GM19463 (cell line): ENCODE measurements around the gene EYS.
A peak's percentile ranks its signal among the peaks of the same experiment; 100 is the strongest.

ENCODE experiments used
- ATAC-seq: cut with Tn5 transposase; IDR thresholded peaks from one replicate; pipeline ENCODE4 v1.9.1; 2021; ENCODE audit warnings: mild to moderate bottlenecking, moderate library complexity; ENCODE audit not compliant: unreplicated experiment

The EYS gene

DNA sequence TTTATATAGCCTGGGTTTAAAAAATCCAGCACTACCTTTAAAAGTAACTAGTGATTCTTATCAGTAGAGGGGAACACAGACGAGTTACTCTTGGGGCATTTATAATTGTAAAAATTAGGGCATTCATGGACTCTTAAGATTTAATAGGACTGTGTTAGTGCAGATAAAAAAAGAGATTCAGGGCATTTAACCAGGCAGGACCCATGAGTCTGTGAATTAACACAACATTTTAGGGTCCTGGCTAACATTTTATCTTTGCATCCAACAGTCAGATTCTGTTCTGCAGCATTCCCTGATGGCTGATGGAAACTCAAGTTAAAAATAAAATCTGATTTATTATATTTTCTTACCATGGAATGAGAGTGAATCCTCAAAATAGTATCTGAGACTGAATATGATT is 1297.1 kb downstream of the EYS start:
- ATAC-seq = no peak

- ATAC-seq = no peak
Measured at GRCh38 chr6:64404396-64404795, 1302.6 kb downstream of the EYS start.

DNA sequence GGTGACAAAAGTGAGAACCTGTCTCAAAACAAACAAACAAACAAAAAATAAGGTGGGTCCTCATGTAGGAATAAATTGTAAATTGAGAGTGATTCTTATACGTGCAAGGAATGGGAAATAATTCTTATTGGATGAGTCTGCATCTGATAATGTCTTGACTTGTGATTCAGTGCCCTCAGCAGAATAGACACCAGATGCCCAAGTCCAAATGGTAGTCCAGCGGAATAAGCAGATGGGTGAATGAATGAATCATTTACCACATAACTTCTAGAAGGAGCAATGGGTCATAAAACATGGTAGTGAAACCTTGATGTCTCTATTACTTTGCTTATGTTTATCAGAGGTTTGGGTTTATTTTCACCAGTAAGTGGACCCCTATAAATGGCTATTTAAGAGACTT is 1323.7 kb downstream of the EYS start:
- no peak for ATAC-seq

GRCh38 chr6:64376394-64376793 is 1330.6 kb downstream of the EYS start:
- ATAC-seq = no peak

GRCh38 chr6:64357430-64357829 is 1349.6 kb downstream of the EYS start:
- no peak for ATAC-seq

DNA sequence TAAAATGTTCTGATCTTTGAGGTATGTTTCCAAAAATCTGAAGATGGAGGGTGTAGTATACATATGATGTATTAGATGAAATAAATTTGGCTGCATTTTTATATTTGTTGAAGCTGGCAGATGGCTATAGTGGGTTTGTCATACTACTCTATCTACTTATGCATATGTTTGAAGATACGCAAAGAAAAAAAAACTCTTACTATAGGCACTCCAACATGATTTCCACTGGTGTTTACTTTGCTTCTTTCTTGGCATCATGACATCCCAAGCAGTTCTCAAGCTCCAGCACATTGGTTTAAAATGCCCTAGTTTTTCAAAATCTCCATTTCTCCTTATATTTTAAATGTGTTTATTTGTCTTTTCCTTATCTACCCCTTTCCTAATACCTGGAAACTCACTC is 1359.6 kb downstream of the EYS start:
- ATAC-seq = no peak

DNA sequence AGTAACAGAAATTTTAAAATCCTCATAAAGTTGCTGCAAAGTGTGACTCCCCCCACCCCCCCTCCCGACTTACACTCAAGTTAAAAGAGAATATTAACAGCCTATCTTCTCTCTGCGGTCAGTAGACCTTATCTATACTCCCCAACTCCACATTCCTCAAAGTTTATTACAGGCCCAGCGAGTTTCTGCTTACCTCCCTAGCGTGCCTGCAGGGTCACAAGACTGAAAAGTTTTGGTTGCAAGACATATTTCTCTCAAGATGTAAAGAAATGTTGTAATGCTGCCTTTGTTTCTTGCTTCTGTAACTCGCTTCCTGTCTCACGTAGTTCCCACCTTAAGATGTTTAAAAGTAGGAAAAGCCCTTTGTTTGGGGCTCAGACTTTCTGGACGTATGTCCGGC is 1371.8 kb downstream of the EYS start:
- no peak for ATAC-seq

DNA sequence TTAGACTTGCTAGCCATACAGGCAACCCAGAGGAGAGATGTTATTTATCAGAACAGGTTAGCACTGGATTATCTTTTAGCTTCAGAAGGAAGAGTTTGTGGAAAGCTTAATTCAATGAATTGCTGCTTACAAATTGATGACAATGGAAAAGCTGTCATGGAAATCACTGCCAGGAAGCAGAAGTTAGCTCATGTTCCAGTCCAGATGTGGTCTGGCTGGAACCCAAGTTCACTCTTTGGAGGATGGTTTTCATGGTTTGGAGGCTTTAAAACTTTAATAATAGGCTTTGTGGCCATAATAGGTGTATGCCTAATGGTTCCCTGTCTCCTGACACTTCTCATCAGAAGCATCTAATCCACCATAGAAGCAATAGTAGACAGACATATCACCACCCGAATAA is 1372.4 kb downstream of the EYS start:
- ATAC-seq = no peak

GRCh38 chr6:64330694-64331307 is 1376.2 kb downstream of the EYS start:
- peak; percentile 70 for ATAC-seq

DNA sequence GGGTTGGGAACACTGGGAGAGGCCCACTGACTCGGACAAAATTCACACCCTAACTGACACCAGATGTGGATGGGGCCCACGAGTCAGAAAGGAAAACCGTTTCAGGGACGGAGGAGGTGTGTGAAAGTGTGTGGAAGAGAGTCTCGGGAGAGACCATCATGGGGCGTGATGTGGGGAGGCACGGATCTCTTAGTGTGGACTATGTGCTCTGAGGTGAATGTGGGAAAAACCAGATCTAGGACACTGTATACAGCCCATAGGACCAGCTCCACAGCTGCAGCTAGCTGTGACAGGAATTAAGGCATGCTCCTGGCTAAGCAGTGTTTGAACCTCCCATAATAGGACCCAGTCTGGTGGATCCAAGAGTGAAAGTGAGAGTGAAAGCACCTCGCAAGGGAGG is 1380.1 kb downstream of the EYS start:
- no peak for ATAC-seq

GRCh38 chr6:64325093-64325492 is 1381.9 kb downstream of the EYS start:
- no peak for ATAC-seq

DNA sequence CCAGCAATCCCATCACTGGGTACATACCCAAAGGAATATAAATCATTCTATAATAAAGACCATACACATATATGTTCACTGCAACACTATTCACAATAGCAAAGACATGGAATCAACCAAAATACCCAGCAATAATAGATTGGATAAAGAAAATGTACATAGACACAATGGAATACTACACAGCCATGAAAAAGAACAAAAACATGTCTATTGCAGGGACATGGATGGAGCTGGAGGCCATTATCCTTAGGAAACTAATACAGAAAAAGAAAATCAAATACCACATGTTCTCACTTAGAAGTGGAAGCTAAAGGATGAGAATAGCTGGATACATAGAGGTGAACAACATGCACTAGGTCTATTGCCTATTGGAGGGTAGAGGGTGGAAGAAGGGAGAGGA is 1396.8 kb downstream of the EYS start:
- ATAC-seq = no peak

DNA sequence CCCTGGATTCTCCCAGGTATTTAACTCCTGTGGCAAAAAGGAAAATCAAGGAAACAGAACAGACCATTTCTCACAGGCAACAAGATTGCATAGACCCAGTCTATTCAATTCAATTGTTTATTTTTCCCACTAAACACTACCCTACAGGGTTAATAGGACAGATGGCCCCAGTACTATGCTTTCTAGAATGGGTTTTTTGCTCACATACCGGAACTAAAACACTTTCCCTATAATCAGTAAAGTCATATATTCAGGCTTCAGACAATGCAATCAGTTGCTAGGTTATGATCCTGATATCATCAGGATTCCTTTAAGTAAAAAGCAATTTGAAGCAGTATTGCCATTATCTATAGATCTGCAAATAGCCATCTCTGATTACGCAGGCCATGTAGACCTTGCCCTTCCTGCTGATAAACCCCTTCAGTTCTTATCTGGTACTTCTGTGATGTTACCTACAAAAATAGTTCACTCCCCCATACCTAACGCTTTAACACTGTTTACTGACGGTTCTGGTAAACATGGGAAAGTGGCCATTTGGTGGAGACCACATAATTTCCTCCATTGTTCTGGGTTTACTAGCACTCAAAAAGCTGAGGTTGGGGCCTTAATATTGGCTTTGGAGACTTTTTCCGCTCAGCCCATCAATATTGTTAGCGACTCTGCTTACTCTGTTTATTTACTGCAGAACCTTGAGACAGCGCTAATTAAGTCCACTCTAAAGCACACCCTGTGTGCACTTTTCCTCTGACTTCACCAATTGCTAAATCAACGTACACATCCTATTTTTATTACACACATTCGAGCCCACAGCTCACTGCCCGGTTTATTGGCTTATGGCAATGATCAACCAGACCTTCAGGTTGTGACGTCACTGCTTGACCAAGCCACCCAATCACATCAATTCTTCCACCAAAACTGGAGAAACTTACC is 1405.5 kb downstream of the EYS start:
- no peak for ATAC-seq

GRCh38 chr6:64299176-64299575 is 1407.8 kb downstream of the EYS start:
- ATAC-seq = no peak

DNA sequence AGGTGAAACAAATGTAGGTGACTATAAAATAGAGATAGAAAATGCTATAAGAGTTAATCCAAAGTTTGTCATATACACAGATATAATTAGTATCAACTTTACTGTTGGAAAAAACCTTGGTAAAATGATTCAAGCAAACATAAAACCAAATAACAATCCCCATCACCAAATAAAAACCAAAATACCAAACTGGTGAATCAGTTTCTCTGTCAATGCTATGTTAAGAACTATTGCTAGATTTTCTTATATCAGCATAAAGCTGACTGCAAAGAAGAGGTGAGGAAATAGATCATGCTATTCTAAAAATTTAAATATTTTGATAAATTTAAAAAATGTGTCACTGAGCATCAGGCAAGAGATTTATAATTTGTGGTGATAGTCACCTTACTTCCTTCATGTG is 1413.0 kb downstream of the EYS start:
- ATAC-seq = no peak

GRCh38 chr6:64293298-64293697 is 1413.7 kb downstream of the EYS start:
- no peak for ATAC-seq

DNA sequence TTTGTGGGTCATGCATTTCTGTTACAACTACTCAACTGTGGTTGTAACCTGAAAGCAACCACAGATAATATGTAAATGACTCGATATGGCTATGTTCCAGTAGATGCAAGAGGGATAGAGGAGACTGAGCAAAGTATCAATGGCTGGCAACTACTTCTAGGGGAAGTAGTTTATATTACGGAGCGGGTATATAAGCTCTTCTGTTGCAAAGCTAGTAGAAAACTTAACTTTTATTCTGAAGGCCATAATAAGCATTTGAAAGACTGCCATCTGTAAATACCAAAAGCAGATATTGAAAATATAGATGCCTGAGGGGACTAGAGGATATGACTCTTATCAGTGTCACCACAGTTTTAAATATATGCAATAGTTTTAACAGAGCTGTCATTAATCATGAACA is 1416.2 kb downstream of the EYS start:
- ATAC-seq = no peak

- ATAC-seq = no peak
Measured at GRCh38 chr6:64289931-64290330, 1417.1 kb downstream of the EYS start.

GRCh38 chr6:64288351-64288750 is 1418.7 kb downstream of the EYS start:
- no peak for ATAC-seq

DNA sequence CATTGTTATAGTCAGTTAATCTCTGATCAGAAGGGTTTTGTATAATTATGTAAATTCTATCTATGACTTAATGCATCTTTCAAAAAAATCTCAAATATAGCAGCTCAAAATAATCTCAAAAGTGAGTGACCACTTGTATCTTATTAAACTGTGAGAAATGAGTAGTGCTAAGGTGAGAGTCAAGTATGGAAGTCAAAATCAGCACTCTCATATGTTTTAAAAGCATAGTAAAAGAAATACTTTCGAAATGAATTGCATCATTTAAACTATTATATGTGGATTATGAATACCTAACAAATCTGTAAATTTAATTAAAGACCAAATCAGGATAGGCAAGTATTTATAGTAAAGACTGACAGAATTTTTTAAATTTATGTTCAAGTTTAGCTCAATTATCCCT is 1425.9 kb downstream of the EYS start:
- no peak for ATAC-seq

DNA sequence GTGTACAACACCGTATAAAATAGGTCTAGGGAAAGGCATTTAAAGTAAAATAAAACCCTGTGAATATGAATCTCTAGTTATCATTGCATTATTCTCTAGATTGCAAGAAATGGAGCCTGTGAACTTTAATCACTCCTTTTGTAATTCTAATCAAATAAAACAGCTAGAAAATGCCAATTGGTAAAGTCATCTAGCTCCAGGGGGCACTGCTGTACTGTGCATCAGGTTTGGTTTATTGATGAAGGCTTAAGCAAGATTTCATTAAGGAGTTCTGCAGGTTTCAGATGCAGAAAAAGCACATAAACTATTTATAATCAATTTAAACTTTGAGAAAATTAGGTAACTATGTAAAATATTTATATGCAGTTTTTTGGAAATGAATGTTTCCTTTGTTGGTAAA is 1426.5 kb downstream of the EYS start:
- peak; percentile 58 for ATAC-seq

GRCh38 chr6:64270083-64270482 is 1436.9 kb downstream of the EYS start:
- ATAC-seq = no peak
